Measurements from ENCODE around the gene TRUB2. TPM values are rescaled to one million over a fixed set of nuclear protein-coding genes. Genes with fewer than 3 reads are reported as not detected.

Gene TRUB2
- total and polyA plus RNA-seq, 2 of the 13 experiments (the other 11 are each of a cell fraction or from before 2014, with no cell fraction given) = 22.3 to 41.2 TPM

- TF ChIP-seq GABPA (IDR thresholded peaks at IDR 0.05; ENCODE audit: low read depth, low read length) (peak; percentile 23; the same call in 1 of the 2 replicates), GABPA (CRISPR knock-in tag; IDR thresholded peaks at IDR 0.05; ENCODE audit: low read depth) (peak; percentile 77), ZKSCAN1 (IDR thresholded peaks at IDR 0.05; ENCODE audit: low read length) (no peak), HOXA5 (CRISPR knock-in tag; IDR thresholded peaks at IDR 0.05) (no peak), RFX1 (IDR thresholded peaks at IDR 0.05) (peak; percentile 85), ZFAT (CRISPR knock-in tag; conservative IDR thresholded peaks at IDR 0.05) (no peak), ZNF382 (CRISPR knock-in tag; IDR thresholded peaks at IDR 0.05; ENCODE audit: borderline replicate concordance) (no peak), HCFC1 (IDR thresholded peaks at IDR 0.05; ENCODE audit: low read depth, low read length) (no peak; the same call in 1 of the 2 replicates), HHEX (CRISPR knock-in tag; IDR thresholded peaks at IDR 0.05) (no peak), ESRRA (CRISPR knock-in tag; IDR thresholded peaks at IDR 0.05; ENCODE audit: low read depth) (no peak), CENPX (CRISPR knock-in tag; IDR thresholded peaks at IDR 0.05) (no peak), DRAP1 (CRISPR knock-in tag; IDR thresholded peaks at IDR 0.05) (peak; percentile 84), ZNF773 (CRISPR knock-in tag; IDR thresholded peaks at IDR 0.05; ENCODE audit: borderline replicate concordance) (no peak), NR2F2 (IDR thresholded peaks at IDR 0.05; ENCODE audit: borderline replicate concordance, low read depth) (peak; percentile 82), CCAR2 (optimal IDR thresholded peaks at IDR 0.05; ENCODE audit: low read depth, low read length) (no peak), ZNF784 (CRISPR knock-in tag; IDR thresholded peaks at IDR 0.05; ENCODE audit: borderline replicate concordance) (peak; percentile 83; the same call in 1 of the 2 replicates), SOX5 (CRISPR knock-in tag; IDR thresholded peaks at IDR 0.05; ENCODE audit: borderline replicate concordance) (0 out of 2 replicates have a peak, but pooled peaks have one; percentile 2), RNF2 (conservative IDR thresholded peaks at IDR 0.05; ENCODE audit: low read depth) (no peak), BRD4 (CRISPR knock-in tag; IDR thresholded peaks at IDR 0.05) (no peak), ZNF567 (CRISPR knock-in tag; IDR thresholded peaks at IDR 0.05; ENCODE audit: borderline replicate concordance) (no peak), FOXK1 (CRISPR knock-in tag; IDR thresholded peaks at IDR 0.05; ENCODE audit: borderline replicate concordance, low read depth) (no peak), ATF4 (CRISPR knock-in tag; IDR thresholded peaks at IDR 0.05) (no peak), ZNF143 (CRISPR knock-in tag; IDR thresholded peaks at IDR 0.05) (peak; percentile 84; the same call in 1 of the 2 replicates), ZNF333 (CRISPR knock-in tag; IDR thresholded peaks at IDR 0.05; ENCODE audit: borderline replicate concordance) (0 out of 2 replicates have a peak, but pooled peaks have one; percentile 44), GABPB1 (CRISPR knock-in tag; IDR thresholded peaks at IDR 0.05) (peak; percentile 87), ZNF34 (CRISPR knock-in tag; IDR thresholded peaks at IDR 0.05; ENCODE audit: borderline replicate concordance) (no peak), ZNF547 (CRISPR knock-in tag; IDR thresholded peaks at IDR 0.05) (0 out of 2 replicates have a peak, but pooled peaks have one; percentile 45), PAX8 (CRISPR knock-in tag; IDR thresholded peaks at IDR 0.05; ENCODE audit: borderline replicate concordance) (no peak), PRMT3 (CRISPR knock-in tag; IDR thresholded peaks at IDR 0.05; ENCODE audit: borderline replicate concordance, low read depth) (no peak), TOE1 (CRISPR knock-in tag; IDR thresholded peaks at IDR 0.05) (no peak; the same call in 1 of the 2 replicates), ZBTB37 (CRISPR knock-in tag; IDR thresholded peaks at IDR 0.05) (no peak)
Measured at GRCh38 chr9:128276008-128276573, 46.2 kb downstream of the TRUB2 start, which contains the start of gene SWI5 (continued).
